Fibroblast of skin of left quadriceps (primary cell): ENCODE measurements around the gene SEC24A.
"Not testable (repeated sequence)": the region's sequence is repeated elsewhere in the genome, so short reads cannot be mapped to it uniquely, and the experiment has no call there.

Experiments
- DNase-seq, 2 experiments: peaks; one replicate each; pipeline ENCODE4 v3.0.0-alpha.2; 2013; ENCODE audit warnings: low read depth in 2 of 2

The SEC24A gene

DNA sequence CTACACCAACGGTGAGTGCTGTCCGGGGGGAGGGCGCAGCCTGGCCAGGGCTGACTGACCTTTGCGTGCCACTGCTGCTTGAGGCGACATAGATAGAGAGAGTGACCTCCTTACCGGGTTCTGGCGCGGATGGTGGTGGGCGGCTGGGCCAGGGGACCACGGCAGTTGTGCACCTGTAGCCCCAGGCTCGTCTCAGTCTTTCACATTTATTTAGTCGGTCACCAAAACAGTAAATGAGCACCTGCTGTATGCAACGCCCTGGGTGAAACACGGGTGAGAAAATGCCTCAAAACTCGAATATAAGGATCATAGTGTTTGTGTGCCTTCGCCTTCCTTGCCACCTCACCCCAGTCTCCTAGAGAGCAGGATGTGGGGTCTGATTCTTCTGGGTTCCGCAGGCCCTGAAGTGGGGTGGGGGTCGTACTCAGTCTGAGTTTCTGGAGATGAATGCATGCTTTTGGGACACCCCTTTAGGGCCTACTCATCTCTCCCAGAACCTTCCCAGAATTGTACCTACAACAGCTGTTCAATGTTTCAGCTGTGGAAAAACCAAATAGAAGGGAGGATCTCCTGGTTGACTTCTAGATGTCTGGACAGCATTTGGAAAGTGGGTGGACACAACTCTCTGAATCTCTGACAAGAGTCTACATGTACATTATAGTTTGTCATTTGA is 714 bp downstream of the SEC24A start:
- DNase-seq = no peak

DNA sequence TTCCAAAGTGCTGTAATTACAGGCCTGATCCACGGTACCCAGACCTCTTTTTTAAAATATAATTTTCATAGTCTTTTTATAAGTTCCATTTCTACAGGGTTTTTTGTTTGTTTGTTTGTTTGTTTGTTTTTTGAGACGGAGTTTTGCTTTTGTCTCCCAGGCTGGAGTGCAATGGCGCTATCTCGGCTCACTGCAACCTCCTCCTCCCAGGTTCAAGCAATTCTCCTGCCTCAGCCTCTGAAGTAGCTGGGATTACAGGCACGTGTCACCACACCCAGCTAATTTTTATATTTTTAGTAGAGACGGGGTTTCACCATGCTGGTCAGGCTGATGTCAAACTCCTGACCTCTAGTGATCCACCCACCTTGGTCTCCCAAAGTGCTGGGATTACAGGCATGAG is 2.1 kb downstream of the SEC24A start:
- DNase-seq = not testable (repeated sequence)

DNA sequence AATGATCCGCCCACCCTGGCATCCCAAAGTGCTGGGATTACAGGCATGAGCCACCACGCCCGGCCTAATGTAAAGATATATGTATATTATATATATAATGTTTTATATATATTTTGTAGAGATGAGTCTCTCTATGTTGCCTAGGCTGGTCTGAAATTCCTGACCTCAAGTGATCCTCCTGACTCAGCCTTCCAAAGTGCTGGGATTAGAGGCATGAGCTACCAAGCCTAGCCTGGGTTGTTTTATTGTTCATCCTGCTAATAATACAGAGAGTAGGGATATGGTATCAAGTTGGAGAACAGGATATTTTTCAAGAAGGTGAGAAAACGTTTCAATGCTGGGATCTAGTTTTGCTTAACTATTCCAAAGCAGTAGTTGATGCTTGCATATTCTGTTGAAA is 2.9 kb downstream of the SEC24A start:
- no peak for DNase-seq

DNA sequence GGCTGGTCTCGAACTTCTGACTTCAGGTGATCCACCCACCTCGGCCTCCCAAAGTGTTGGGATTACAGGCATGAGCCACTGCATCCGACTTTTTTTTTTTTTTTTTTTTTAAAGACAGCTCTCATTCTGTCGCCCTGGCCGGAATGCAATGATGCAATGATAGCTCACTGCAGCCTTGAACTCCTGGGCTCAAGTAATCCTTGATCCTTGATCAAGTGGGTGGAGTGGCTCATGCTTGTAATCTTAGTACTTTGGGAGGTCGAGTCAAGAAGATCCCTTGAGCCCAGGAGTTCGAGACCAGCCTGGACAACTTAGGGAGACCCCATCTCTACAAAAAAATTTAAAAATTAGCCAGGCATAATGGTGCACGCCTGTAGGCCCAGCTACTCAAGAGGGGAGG is 8.1 kb downstream of the SEC24A start:
- DNase-seq = no peak

DNA sequence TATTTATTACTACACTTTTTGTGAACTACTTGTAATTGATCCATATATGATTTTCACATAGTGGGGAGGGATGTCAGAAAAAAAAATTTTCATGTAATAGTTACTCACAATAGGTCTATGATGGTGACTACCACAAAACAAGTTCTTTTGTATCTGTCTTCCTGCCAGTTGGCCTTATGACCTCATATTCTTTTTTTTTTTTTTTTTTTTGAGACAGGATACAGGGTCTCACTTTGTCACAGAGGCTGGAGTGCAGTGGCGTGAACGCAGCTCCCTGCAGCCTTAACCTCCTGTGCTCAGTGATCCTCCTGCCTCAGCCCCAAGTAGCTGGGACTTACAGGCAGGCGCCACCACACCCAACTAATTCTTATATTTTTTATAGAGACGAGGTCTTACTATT is 10.9 kb downstream of the SEC24A start:
- no peak for DNase-seq

DNA sequence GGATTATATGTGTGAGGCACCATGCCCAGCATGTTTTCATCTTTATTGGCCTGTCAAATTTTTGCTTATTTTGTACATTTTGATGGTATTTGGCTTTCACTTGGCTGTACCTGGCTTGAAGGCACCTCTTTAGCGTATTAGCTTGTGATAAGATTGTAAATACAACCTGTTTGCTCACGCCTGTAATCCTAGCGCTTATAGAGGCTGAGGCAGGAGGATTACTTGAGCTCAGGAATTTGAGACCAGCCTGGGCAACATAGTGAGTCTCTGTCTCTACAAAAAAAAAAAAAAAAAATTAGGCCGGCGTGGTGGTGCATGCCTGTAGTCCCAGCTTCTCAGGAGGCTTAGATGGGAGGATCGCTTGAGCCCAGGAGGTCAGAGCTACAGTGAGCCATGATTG is 11.3 kb downstream of the SEC24A start:
- DNase-seq = no peak

DNA sequence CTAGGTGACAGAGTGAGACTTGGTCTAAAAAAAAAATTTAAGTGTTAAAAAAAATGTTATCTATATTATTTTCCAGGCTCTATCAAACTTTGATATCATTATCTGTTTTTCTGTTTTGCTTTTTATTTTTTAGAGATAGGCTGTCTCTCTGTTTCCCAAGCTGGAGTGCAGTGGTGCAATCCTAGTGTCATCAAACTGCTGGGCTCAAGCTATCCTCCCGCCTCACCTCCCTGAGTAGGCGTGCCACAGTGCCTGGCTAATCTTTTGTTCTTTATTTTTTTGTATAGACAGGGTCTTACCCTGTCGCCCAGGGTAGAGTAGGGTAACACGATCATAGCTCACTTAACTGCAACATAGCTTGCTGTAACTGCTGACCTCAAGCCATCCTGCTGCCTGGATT is 14.4 kb downstream of the SEC24A start:
- no peak for DNase-seq

DNA sequence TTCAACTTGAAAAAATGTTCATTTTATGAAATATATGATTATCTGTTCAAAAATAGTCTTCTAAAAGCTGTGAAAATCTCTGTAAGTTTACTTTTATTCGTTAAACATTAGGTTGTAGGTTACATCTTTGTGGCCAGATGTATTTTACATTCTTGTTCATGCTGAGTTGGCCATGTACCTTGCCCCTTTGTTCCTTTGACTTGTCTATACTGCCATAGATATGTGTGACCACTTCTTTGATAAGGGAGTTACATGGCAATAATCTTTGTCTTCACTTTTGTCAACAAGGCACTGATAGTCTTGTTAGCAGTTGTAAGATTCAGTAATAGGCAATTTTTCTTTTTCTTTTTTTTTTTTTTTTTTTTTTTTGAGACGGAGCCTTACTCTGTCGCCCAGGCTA is 15.9 kb downstream of the SEC24A start:
- DNase-seq = no peak

DNA sequence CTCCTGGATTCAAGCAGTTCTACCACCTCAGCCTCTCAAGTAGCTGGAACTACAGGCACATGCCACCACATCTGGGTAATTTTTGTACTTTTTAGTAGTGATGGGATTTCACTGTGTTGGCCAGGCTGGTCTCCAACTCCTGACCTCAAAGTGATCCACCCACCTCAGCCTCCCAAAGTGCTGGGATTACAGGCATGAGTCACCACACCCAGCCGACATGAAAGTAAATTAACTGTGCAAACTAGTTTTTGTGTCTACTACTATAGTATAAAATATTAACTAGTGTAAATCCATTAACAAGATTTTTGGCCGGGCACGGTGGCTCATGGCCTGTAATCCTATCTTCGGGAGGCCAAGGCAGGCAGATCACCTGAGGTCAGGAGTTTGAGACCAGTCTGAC is 25.0 kb downstream of the SEC24A start:
- DNase-seq = not testable (repeated sequence)

DNA sequence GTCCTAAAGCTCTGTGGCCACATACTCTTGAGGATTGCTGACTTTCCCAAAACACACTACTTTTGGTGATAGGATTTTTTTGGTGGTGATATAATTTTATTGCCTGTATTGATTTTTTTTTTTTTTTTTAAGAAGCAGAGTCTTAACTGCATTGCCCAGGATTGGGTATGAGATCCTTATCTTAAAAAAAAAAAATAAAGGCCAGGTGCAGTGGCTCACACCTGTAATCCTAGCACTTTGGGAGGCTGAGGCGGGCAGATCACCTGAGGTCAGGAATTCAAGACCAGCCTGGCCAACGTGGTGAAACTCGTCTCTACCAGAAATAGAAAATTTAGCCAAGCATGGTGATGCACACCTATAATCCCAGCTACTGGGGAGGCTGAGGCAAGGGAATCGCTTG is 28.8 kb downstream of the SEC24A start:
- DNase-seq = not testable (repeated sequence)

DNA sequence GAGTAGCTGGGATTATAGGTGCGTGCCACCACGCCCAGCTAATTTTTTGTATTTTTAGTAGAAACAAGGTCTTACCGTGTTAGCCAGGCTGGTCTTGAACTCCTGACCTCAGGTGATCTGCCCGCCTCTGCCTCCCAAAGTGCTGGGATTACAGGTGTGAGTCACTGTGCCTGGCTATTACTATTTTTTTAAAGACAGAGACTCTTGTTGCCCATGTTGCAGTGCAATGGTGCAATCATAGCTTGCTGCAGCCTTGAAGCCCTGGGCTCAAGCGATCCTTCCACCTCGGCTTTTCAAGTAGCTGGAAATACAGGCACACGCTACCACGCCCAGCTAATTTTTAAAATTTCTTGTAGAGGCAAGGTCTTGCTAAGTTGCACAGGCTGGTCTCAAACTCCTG is 41.6 kb downstream of the SEC24A start:
- DNase-seq = not testable (repeated sequence)

DNA sequence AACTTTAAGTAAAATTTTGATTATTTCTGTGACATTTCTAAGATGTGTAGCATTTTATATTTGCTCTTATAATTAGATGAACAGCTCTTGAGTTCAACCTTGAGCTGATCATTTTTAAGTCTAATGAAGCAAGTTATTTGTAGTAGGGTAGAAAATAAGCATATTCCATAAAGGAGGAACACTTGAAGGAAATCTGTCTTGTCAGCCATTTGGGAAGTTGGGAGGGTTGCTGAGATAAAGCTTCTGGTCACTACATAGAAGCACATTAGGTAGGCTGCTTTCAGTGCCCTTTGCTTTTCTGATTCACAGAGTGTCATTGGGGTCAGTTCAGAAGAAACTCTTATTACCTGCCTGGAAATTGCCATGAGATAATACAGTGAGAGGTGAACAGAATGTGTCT is 44.1 kb downstream of the SEC24A start:
- DNase-seq = no peak

DNA sequence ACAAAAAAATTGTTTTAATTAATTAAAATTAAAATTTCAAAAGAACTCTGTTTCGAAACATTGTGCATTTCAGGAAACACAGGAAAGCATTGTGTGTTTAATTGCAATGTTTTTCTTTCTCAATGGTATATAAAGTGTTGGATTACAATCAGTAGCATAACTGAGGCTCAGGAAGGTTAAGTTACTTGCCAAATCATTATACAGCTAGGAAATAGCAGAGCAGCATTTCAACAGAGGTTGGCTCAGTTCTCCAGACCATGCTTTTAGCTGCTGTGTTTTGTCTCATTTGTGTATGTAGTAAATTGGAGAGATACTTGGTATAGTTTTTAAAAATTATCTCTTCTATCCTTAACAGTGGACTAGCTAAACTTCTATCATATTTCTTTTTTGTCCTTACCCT is 59.7 kb downstream of the SEC24A start:
- DNase-seq = no peak

DNA sequence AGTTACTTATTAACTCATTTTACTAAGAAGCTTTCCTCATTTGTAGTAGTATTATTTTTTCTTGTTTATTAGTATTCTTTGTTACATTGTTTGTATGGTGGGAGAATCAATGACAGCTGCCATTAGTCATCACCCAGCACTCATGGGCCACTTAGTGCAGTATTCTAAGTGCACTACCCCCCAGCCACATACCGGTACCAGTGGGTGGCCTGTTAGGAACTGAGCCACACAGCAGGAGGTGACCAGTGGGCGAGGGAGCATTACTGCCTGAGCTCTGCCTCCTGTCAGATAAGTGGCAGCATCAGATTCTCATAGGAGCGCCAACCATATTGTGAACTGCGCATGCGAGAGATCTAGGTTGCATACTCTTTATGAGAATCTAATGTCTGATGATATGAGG is 65.5 kb downstream of the SEC24A start:
- DNase-seq = no peak

DNA sequence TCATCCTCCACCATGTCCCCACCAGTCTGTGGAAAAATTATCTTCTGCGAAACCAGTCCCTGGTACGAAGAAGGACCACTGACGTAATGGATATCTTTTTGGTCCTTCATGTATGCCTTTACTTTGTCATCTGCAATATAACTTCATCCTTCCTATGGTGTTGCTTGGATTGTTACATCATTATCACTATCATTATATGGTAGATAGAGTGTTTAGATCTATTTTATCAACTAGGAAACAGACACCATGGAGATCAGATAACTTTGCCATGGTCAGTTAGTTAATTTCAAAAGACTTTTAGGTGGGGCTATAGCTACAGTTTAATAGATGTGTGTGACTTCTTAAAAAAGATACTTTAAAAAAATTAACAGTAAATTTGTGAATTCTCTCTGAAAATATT is 66.0 kb downstream of the SEC24A start:
- no peak for DNase-seq

DNA sequence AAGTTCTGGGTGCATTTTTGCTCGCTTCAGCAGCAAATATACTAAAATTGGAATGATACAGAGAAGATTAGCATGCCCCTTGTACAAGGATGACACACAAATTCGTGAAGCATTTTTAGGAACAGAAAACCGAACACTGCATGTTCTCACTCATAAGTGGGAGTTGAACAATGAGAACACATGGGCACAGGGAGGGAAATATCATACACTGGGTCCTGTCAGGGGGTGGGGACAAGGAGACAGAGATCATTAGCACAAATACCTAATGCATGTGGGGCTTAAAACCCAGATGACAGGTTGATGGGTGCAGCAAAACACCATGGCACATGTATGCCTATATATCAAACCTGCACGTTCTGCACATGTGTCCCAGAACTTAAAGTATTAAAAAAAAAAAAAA is 66.9 kb downstream of the SEC24A start:
- not testable (repeated sequence) for DNase-seq

DNA sequence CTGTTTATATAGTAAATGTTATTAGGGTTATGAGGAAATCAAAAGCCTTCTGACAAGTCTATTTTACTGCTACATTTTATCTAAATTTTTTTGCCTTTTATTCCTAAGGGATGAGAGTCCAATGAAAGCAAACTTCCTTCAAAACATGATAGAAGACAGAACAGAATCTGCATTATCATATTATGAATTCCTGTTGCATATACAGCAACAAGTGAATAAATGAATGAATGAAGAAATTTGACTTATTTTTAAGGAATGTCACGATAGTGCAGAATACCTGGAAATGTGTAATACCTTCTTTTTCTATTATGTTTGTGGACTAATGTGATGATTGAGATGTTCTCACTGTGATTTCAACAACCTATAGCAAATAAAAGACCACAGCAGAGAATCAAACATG is 76.3 kb downstream of the SEC24A start:
- no peak for DNase-seq

DNA sequence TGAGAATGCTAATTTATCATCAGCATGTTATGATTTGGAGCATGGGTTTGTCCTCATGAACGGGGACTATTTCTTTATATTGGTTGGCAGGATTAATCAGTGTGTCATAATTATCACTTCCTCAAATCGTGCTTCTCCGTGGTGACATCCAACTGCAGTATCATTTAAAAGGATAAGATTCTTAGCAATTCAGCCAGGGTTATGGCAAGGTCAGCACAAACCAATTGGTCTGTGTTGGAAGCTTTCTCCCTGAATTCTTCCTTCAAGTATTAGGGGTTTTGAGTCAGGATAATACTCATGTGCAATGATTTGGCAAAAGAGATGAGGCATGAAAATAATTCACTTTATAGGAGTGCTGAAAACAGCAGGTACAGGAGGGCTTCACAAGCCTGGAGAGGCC is 84.2 kb downstream of the SEC24A start:
- DNase-seq = no peak

DNA sequence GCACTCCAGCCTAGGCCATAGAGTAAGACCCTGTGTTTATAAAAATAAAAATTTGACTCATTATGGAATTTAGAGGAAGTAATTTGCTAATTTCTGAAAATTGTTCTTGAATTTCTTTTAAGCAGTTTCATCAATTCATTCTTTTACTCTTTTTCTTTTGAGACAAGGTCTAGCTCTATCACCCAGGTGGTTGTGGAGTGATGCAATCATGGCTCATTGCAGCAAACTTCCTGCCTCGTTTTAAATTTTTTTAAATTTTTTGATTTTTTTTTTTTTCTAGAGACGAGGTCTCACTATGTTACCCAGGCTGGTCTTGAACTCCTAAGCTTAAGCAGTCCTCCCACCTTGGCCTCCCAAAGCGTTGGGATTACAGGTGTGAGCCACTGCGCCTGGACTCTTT is 86.7 kb downstream of the SEC24A start:
- no peak for DNase-seq

DNA sequence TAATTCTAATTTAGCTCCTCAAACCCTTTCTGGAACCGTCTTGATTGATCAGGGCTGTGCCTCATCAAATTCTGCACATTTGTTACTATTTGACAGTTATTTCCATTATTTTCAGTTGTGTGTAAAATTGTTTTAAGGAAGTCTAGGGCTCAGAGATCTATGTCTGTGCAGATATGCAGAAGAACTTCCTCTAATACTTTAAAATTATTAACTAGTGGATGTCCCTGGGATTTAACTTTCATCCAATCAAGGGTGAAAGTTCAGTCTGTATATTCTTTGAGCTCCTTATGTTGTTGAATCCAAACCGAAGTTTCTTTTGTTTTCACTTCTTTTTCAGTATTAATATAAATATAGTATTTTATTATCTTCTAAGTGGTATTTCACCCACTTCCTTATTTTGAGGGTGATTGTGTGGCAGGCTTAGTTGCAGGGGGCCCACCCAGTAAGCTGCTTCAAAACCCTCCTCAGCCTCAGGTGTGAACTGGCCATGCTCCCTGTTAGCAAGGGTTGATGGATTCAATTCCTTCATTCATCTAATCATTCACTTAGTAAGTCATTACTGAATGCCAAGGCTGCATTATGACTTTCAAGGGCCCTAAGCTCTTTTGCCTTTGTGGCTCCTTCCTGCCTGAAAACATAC is 87.7 kb downstream of the SEC24A start:
- no peak for DNase-seq

DNA sequence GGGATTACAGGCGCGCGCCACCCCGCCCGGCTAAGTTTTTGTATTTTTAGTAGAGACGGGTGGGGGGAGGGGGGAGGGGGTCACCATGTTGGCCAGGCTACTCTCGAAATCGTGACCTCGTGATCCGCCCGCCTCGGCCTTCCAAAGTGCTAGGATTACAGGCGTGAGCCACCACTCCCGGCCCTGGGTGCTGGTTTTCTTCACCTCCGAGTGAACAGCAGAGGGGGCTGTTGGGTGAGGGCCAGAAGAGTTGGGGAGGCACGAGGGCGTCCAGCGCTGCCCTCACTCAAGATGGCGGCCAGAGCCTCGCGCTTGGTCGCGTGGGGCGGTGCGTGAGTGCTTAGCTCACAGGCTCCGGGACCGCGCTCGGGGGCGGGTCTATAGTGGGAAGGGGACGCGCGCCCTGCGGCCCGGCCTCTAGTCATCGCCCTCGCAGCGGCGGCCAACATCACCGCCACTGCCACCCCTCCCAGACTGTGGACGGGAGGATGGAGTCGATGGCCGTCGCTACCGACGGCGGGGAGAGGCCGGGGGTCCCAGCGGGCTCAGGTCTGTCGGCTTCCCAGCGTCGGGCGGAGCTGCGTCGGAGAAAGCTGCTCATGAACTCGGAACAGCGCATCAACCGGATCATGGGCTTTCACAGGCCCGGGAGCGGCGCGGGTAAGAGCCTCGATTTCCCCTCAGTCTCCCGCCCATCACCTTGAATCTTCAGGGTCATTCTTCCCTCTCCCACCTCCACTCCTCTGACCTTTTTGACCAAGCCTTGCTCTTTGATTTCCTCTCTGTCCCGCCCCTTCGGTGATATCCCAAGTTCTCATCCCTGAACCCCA is 89.8 kb downstream of the SEC24A start, which contains the start of gene CAMLG:
TSS of gene CAMLG (plus strand) at position 416 of the 830 bp plus-strand sequence. CDS start at position 489, 73 bp downstream.
- peak; percentile 94 to 95 for DNase-seq

DNA sequence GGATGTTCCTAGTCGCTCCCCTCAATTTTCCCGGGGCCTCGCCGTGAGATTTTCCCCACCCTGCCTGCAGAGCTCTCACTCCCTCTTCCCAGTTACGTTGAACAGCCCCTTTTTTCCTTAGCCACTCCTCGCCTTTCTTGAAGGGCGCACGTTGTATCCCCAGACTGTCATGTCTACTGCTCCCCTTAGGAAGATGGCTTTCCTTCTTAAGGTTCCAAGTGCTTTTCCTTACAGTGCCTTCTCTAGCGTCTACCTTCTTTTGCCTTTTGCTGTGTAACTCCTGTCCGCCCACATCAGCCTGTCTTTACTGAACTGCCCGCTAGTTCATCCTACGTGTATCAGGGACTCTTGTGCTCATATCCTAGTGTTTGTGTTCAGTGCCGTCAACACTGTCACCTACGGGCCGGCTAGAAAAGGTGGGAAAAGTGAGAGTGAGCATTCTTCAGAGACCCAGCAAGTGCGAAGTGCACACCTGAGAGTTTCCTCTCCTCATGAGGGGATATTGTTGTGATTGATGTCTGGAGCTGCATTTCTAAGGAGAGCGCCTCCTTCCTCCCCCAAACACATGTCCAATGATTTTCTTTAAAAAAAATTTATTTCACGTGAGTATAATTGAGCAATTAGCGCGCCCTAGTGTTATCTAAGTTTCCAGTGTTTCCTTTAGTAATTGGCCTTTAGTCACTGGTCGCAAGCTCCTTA is 90.5 kb downstream of the SEC24A start:
- no peak for DNase-seq
